Thyroid gland (tissue), 4 donors: ENCODE results near the gene A2ML1.

Source experiments
- POLR2A ChIP-seq, 2 donors: fragments of 450-650 bp; IDR thresholded peaks; one replicate each; pipeline ENCODE4 v1.6.1; 2017; ENCODE audit warnings: antibody characterized with exemption in 2 of 2, mild to moderate bottlenecking in 2 of 2, moderate library complexity in 1 of 2
- TF ChIP-seq, protein P1 (sequence below), 6 experiments: fragments of 200-600 bp in 3 of 6; fragments of 450-650 bp in 3 of 6; sonication (generic) in 3 of 6; IDR thresholded peaks; one replicate each; pipeline ENCODE4 v1.5.1; 2016 to 2019; ENCODE audit warnings: antibody characterized with exemption in 6 of 6, mild to moderate bottlenecking in 2 of 6, inconsistent platforms in 1 of 6, moderate library complexity in 1 of 6

DNA sequence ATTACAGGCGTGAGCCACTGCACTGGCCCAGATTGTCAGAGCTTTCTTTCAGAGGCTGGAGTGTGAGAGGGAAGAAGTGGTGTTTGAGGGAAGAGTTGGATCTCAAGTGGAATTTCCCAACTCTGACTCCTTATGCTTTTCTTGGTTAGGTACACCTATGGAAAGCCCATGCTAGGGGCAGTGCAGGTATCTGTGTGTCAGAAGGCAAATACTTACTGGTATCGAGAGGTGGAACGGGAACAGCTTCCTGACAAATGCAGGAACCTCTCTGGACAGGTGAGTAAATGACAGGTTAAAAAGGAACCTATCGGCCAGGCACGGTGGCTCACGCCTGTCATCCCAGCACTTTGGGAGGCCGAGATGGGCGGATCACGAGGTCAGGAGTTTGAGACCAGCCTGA is 14.9 kb downstream of the A2ML1 start:
- TF ChIP-seq POLR2A (IDR thresholded peaks at IDR 0.05), result no peak
- TF ChIP-seq, protein P1, sequence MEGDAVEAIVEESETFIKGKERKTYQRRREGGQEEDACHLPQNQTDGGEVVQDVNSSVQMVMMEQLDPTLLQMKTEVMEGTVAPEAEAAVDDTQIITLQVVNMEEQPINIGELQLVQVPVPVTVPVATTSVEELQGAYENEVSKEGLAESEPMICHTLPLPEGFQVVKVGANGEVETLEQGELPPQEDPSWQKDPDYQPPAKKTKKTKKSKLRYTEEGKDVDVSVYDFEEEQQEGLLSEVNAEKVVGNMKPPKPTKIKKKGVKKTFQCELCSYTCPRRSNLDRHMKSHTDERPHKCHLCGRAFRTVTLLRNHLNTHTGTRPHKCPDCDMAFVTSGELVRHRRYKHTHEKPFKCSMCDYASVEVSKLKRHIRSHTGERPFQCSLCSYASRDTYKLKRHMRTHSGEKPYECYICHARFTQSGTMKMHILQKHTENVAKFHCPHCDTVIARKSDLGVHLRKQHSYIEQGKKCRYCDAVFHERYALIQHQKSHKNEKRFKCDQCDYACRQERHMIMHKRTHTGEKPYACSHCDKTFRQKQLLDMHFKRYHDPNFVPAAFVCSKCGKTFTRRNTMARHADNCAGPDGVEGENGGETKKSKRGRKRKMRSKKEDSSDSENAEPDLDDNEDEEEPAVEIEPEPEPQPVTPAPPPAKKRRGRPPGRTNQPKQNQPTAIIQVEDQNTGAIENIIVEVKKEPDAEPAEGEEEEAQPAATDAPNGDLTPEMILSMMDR (IDR thresholded peaks at IDR 0.05), result no peak
